T-helper 1 cell treated with Interleukin-12 subunit alpha and Interleukin-12 subunit beta and Interleukin-4 antibody, amounts not matched to agents 30 μg/mL and 1 μg/mL, for 36 hours (primary cell): Measurements from ENCODE around the gene TBC1D9B.
"Not testable (repeated sequence)": the region's sequence is repeated elsewhere in the genome, so short reads cannot be mapped to it uniquely, and the experiment has no call there.

Experiments used
- H3K27ac Mint-ChIP-seq: one replicate; pipeline ENCODE4 v1.8.0; 2021; ENCODE audit warnings: mild to moderate bottlenecking, mixed read lengths
- H3K27me3 Mint-ChIP-seq: one replicate; pipeline ENCODE4 v1.8.0; 2021; ENCODE audit warnings: low read depth, mixed read lengths
- H3K36me3 Mint-ChIP-seq: one replicate; pipeline ENCODE4 v1.8.0; 2021; ENCODE audit warnings: low read depth, mixed read lengths
- H3K4me1 Mint-ChIP-seq: one replicate; pipeline ENCODE4 v1.8.0; 2021; ENCODE audit warnings: low read depth, mixed read lengths
- H3K4me3 Mint-ChIP-seq: one replicate; pipeline ENCODE4 v1.8.0; 2021; ENCODE audit warnings: mild to moderate bottlenecking, moderate library complexity, mixed read lengths
- H3K9me3 Mint-ChIP-seq: one replicate; pipeline ENCODE4 v1.8.0; 2021; ENCODE audit warnings: mixed read lengths

TBC1D9B gene

GRCh38 chr5:179862296-179862695 lies 45.4 kb downstream of the TBC1D9B start:
- H3K36me3 Mint-ChIP-seq: peaks cover 21% of the 10 kb centered on the region
- no peaks in the 10 kb centered on the region for H3K27me3 Mint-ChIP-seq
- H3K27ac Mint-ChIP-seq: no peak overlapping the region
- H3K4me1 Mint-ChIP-seq: peaks cover 6% of the 10 kb centered on the region
- H3K9me3 Mint-ChIP-seq: no peaks in the 10 kb centered on the region
- no peak overlapping the region for H3K4me3 Mint-ChIP-seq

- Mint-ChIP-seq H3K27ac (no peak overlapping the region), H3K36me3 (peaks cover 18% of the 10 kb centered on the region), H3K4me3 (peak overlapping the region; percentile 70), H3K9me3 (no peaks in the 10 kb centered on the region), H3K4me1 (peaks cover 6% of the 10 kb centered on the region), H3K27me3 (no peaks in the 10 kb centered on the region)
These were observed 47.4 kb downstream of the TBC1D9B start for GRCh38 chr5:179860301-179860700.

DNA sequence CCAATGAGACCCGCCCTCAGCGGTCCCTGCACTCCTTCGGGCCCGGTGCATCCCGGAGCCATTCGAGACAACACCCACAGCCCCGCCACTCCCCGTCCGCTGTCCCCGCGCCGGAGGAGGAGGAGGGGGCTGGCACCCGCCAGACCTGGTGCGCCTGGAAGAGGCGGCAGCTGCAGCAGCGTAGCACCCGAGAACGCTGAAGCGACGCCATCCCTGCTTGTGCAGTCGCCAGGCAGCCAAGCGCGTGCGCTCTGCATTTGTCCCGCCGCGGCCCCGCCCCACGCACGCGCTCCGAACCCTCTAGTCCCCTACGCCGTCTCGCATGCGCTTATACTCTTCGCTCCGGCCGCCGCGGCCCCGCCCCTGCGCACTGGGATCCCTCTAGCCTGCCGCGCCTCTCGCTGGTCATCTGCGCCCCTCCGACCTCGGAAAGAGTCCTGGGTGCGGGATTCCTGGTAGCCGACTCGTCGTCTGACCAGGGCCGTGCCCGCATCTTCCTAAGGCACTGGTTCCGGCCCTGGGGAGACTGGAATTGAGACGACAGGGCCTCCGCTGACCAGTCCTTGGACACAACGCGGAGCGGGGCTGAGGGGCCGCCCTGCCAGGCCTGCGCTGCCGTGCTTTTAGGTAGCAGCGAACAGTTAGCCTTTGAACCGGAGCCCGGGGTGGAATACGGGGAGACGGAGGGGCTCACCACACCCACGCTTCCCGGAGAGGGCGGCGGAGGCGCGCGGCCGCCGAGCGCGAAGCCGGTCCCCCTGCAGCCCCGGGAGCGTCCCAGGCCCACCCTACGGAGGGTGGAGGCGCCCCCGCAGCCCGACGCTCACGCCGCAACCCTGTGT lies 48.9 kb downstream of the TBC1D9B start, which contains the start of gene MRNIP:
TSS of gene MRNIP (minus strand) at position 232 of the 842 bp plus-strand sequence. CDS start at position 211, 21 bp downstream.
- Mint-ChIP-seq H3K36me3 (peaks cover 13% of the 10 kb centered on the region), H3K9me3 (no peaks in the 10 kb centered on the region), H3K27me3 (no peaks in the 10 kb centered on the region), H3K4me1 (peaks cover 6% of the 10 kb centered on the region), H3K27ac (peak within 1 kb of the TSS; percentile 85), H3K4me3 (peak within 1 kb of the TSS; percentile 96)

GRCh38 chr5:179858241-179858585 lies 49.5 kb downstream of the TBC1D9B start:
- H3K4me1 Mint-ChIP-seq: peaks cover 6% of the 10 kb centered on the region
- H3K27me3 Mint-ChIP-seq: no peaks in the 10 kb centered on the region
- H3K27ac Mint-ChIP-seq: peak overlapping the region; percentile 85
- no peaks in the 10 kb centered on the region for H3K9me3 Mint-ChIP-seq
- peaks cover 9% of the 10 kb centered on the region for H3K36me3 Mint-ChIP-seq
- H3K4me3 Mint-ChIP-seq: peak overlapping the region; percentile 96

GRCh38 chr5:179854356-179854755 lies 53.3 kb downstream of the TBC1D9B start:
- peaks cover 6% of the 10 kb centered on the region for H3K4me1 Mint-ChIP-seq

GRCh38 chr5:179852993-179853547 lies 54.6 kb downstream of the TBC1D9B start:
- Mint-ChIP-seq H3K27me3 (no peaks in the 10 kb centered on the region), H3K4me1 (peaks cover 6% of the 10 kb centered on the region), H3K9me3 (no peaks in the 10 kb centered on the region), H3K36me3 (peaks cover 3% of the 10 kb centered on the region), H3K27ac (no peak overlapping the region), H3K4me3 (no peak overlapping the region)

More at GRCh38 chr5:179854356-179854755, 53.3 kb downstream of the TBC1D9B start:
- Mint-ChIP-seq H3K9me3 (no peaks in the 10 kb centered on the region), H3K4me3 (no peak overlapping the region), H3K27me3 (no peaks in the 10 kb centered on the region), H3K27ac (no peak overlapping the region), H3K36me3 (peaks cover 3% of the 10 kb centered on the region)

DNA sequence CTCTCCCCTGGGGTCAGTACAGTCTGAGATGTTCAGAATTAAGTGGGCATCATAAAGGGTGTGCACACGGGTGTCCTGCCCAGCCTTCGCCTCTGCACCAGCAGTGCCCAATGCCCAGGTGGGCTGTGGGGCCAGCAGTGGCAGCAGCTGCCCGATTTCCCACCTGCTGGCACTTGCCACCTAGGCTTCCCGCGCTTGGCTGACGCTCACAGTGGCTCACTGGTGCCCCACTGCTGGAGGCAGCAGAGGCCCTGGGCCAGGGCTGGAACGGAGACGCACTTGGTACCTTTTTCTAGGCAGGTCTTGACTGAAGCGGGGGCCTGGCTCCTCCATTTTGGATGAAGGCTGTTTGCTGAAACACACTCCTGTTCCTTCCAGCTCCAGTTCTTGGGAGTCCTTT lies 66.1 kb downstream of the TBC1D9B start:
- Mint-ChIP-seq H3K27ac (no peak overlapping the region), H3K4me1 (peaks cover 6% of the 10 kb centered on the region)

GRCh38 chr5:179840766-179841165 lies 66.9 kb downstream of the TBC1D9B start:
- no peaks in the 10 kb centered on the region for H3K27me3 Mint-ChIP-seq
- H3K9me3 Mint-ChIP-seq: peaks cover 5% of the 10 kb centered on the region
- no peak overlapping the region for H3K27ac Mint-ChIP-seq
- peaks cover 23% of the 10 kb centered on the region for H3K36me3 Mint-ChIP-seq
- no peak overlapping the region for H3K4me3 Mint-ChIP-seq
- peaks cover 13% of the 10 kb centered on the region for H3K4me1 Mint-ChIP-seq

More for the DNA sequence above, 66.1 kb downstream of the TBC1D9B start:
- peaks cover 17% of the 10 kb centered on the region for H3K36me3 Mint-ChIP-seq
- H3K4me3 Mint-ChIP-seq: no peak overlapping the region
- H3K27me3 Mint-ChIP-seq: no peaks in the 10 kb centered on the region
- H3K9me3 Mint-ChIP-seq: peaks cover 5% of the 10 kb centered on the region

GRCh38 chr5:179840321-179840720 lies 67.4 kb downstream of the TBC1D9B start:
- peaks cover 5% of the 10 kb centered on the region for H3K9me3 Mint-ChIP-seq
- H3K4me3 Mint-ChIP-seq: no peak overlapping the region
- H3K27ac Mint-ChIP-seq: no peak overlapping the region
- H3K4me1 Mint-ChIP-seq: peaks cover 15% of the 10 kb centered on the region
- peaks cover 26% of the 10 kb centered on the region for H3K36me3 Mint-ChIP-seq
- H3K27me3 Mint-ChIP-seq: no peaks in the 10 kb centered on the region

GRCh38 chr5:179839328-179840256 lies 68.1 kb downstream of the TBC1D9B start:
- Mint-ChIP-seq H3K27ac (no peak overlapping the region), H3K36me3 (peaks cover 22% of the 10 kb centered on the region), H3K9me3 (no peaks in the 10 kb centered on the region), H3K27me3 (no peaks in the 10 kb centered on the region), H3K4me1 (peaks cover 16% of the 10 kb centered on the region), H3K4me3 (no peak overlapping the region)

DNA sequence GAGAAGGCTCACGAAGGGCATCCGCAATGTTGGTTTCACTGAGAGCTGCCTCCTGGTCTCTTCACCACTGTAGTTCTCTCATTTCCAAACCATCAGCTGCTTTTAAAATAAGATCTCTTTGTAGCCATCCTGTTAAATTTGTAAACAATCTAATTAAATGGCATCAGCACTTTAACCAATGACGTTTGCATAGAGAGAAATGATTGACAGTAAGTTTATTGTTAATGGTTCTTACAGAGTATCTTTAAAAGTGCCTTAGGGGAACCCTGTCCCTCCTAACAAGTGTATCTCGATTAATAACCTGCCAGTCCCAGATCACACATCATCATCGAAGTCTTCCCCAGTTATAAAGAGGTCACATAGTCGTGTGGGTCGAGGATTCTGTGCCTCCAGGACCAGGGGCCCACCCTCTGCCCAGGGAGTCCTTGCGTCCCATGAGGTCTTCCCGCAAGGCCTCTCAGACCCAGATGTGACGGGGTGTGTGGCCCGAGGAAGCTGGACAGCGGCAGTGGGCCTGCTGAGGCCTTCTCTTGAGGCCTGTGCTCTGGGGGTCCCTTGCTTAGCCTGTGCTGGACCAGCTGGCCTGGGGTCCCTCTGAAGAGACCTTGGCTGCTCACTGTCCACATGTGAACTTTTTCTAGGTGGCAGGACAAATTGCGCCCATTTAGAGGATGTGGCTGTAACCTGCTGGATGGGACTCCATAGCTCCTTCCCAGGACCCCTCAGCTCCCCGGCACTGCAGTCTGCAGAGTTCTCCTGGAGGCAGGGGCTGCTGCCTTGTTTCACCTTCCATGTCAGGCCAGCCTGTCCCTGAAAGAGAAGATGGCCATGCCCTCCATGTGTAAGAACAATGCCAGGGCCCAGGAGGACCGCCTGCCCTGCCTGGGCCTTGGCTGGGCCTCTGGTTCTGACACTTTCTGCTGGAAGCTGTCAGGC lies 70.4 kb downstream of the TBC1D9B start:
- Mint-ChIP-seq H3K27me3 (no peaks in the 10 kb centered on the region), H3K36me3 (peaks cover 31% of the 10 kb centered on the region)

GRCh38 chr5:179836225-179837019 lies 71.3 kb downstream of the TBC1D9B start:
- H3K9me3 Mint-ChIP-seq: no peaks in the 10 kb centered on the region
- peaks cover 35% of the 10 kb centered on the region for H3K36me3 Mint-ChIP-seq
- no peaks in the 10 kb centered on the region for H3K27me3 Mint-ChIP-seq
- peaks cover 16% of the 10 kb centered on the region for H3K4me1 Mint-ChIP-seq
- H3K27ac Mint-ChIP-seq: peak overlapping the region; percentile 88
- H3K4me3 Mint-ChIP-seq: peak overlapping the region; percentile 57

More for the DNA sequence above, 70.4 kb downstream of the TBC1D9B start:
- peak overlapping the region; percentile 88 for H3K27ac Mint-ChIP-seq
- H3K9me3 Mint-ChIP-seq: no peaks in the 10 kb centered on the region
- H3K4me1 Mint-ChIP-seq: peaks cover 16% of the 10 kb centered on the region
- H3K4me3 Mint-ChIP-seq: peak overlapping the region; percentile 57

GRCh38 chr5:179834871-179835270 lies 72.8 kb downstream of the TBC1D9B start:
- H3K4me3 Mint-ChIP-seq: not testable (repeated sequence)

More at GRCh38 chr5:179834871-179835270, 72.8 kb downstream of the TBC1D9B start:
- peaks cover 45% of the 10 kb centered on the region for H3K36me3 Mint-ChIP-seq
- H3K27ac Mint-ChIP-seq, H3K27me3 Mint-ChIP-seq, H3K9me3 Mint-ChIP-seq: not testable (repeated sequence)
- peaks cover 16% of the 10 kb centered on the region for H3K4me1 Mint-ChIP-seq
